Thymus (tissue), 11 donors: ENCODE measurements around the gene PRKN. TPM values are rescaled to one million over a fixed set of nuclear protein-coding genes. Genes with fewer than 3 reads are reported as not detected.

Experiments
- DNase-seq, 9 donors: peaks; one replicate each; pipeline ENCODE4 v3.0.0-alpha.2; 2013; ENCODE audit warnings: low spot score in 9 of 9, low read depth in 6 of 9, missing footprints in 1 of 9
- H3K27ac ChIP-seq, 2 donors: one replicate each; pipeline ENCODE4 v1.5.1; 2013; ENCODE audit warnings: control low read depth in 1 of 2, low read depth in 1 of 2, low read length in 1 of 2, mild to moderate bottlenecking in 1 of 2, moderate library complexity in 1 of 2
- H3K27me3 ChIP-seq, 2 donors: one replicate each; pipeline ENCODE4 v1.5.1; 2013; ENCODE audit warnings: low read length in 1 of 2; ENCODE audit not compliant: control insufficient read depth in 2 of 2, insufficient read depth in 1 of 2
- H3K36me3 ChIP-seq, 2 donors: one replicate each; pipeline ENCODE4 v1.5.1; 2013; ENCODE audit warnings: low read length in 1 of 2, mild to moderate bottlenecking in 1 of 2, moderate library complexity in 1 of 2; ENCODE audit not compliant: control insufficient read depth in 2 of 2, insufficient read depth in 2 of 2
- H3K4me1 ChIP-seq, 2 donors: one replicate each; pipeline ENCODE4 v1.5.1; 2013; ENCODE audit warnings: low read length in 2 of 2; ENCODE audit not compliant: control insufficient read depth in 2 of 2, insufficient read depth in 2 of 2
- H3K4me3 ChIP-seq, 2 donors: one replicate each; pipeline ENCODE4 v1.5.1; 2013; ENCODE audit warnings: low read length in 2 of 2, control low read depth in 1 of 2, mild to moderate bottlenecking in 1 of 2
- H3K9me3 ChIP-seq, 2 donors: one replicate each; pipeline ENCODE4 v1.5.1; 2013; ENCODE audit warnings: low read length in 1 of 2, mild to moderate bottlenecking in 1 of 2; ENCODE audit not compliant: control insufficient read depth in 2 of 2, insufficient read depth in 1 of 2
- WGBS: extraction: QIAGEN DNeasy Blood & Tissue Kit; methylation state at CpG from one replicate; pipeline ENCODE4 v1.1.7; 2013; 5-methylcytosine and 5-hydroxymethylcytosine counted together
- polyA plus RNA-seq: library from polyadenylated mRNA; stranded (reverse); fragments of 200-250 nt; gene quantifications from one replicate; pipeline ENCODE4 v1.2.3, GENCODE V29; 2013
- total RNA-seq: library from RNA; stranded (reverse); fragments of 120-200 nt; gene quantifications from one replicate; pipeline ENCODE4 v1.2.4, GENCODE V29; 2013
- donor health status: healthy.

Gene PRKN
- total and polyA plus RNA-seq, 2 donors, result 0.48 to 0.71 TPM

DNA sequence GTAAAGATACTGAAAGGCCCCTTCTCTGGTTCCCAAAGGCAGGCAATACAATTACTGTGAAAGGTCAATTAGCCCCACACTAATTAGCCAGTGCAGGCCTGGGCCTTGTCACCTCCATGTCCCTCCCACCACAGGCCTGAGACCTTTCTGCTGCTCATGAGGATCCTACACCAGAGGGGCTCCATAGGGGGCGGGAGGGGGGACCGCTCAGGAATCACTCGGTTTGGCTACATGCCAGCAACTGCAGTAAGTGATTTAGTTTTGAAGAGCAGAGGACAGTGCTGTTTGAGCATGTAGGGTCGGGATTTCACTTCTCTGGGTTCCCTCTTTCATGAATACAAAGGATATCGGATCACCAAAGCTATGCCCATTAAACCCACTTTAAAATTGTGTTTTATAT is 455.6 kb downstream of the PRKN start:
- WGBS, result 89% methylated on average over 5 of the region's 5 CpGs
- Histone ChIP-seq H3K4me1 (no peaks in the 10 kb centered on the region), H3K27ac (no peak overlapping the region), H3K27me3 (no peaks in the 10 kb centered on the region), H3K9me3 (no peaks in the 10 kb centered on the region), H3K4me3 (no peak overlapping the region), H3K36me3 (no peaks in the 10 kb centered on the region)
- DNase-seq, result no peak

DNA sequence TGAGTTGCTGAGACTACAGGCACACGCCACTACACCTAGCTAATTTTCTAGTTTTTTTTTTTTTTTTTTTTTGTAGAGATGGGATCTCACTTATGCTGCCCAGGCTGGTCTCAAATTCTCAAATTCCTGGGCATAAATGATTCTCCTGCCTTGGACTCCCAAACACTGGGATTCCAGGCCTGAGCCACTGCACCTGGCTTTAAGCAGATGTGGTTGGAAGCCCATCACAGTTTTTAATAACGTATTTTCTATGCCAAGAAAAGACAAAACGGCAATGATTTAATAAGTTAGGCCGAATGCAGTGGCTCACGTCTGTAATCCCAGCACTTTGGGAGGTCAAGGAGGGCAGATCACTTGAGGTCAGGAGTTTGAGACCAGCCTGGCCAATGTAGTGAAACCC is 456.6 kb downstream of the PRKN start:
- H3K27ac ChIP-seq, result no peak overlapping the region
- H3K27me3 ChIP-seq, result no peaks in the 10 kb centered on the region
- no peaks in the 10 kb centered on the region for H3K9me3 ChIP-seq
- no peak overlapping the region for H3K4me3 ChIP-seq
- H3K4me1 ChIP-seq, result no peaks in the 10 kb centered on the region
- H3K36me3 ChIP-seq, result no peaks in the 10 kb centered on the region
- no peak for DNase-seq
- 92% methylated on average over 5 of the region's 5 CpGs for WGBS

DNA sequence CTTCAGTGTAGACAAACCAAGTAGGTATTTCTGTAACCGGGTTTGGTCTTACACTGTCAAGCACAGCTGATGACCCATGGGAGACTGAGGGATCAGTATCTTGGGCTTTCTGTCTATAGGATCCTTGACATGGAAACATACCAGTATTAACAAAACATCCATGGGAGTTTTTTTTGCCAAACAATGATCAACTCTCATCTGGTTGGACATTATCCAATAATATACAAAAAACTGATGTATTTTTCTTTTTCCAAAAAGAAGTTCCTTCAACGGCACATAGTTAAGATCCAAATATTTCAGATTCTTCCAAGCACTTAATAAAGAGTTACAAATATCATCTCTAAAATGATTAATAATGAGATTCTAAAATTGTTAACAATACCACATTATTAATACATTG is 459.9 kb downstream of the PRKN start:
- DNase-seq, result no peak
- Histone ChIP-seq H3K27ac (no peak overlapping the region), H3K4me1 (no peaks in the 10 kb centered on the region), H3K36me3 (no peaks in the 10 kb centered on the region), H3K27me3 (no peaks in the 10 kb centered on the region), H3K4me3 (no peak overlapping the region), H3K9me3 (peaks cover 0 to 3% of the 10 kb centered on the region in 2 donors)
- WGBS, result 94% methylated on average over 2 of the region's 2 CpGs

DNA sequence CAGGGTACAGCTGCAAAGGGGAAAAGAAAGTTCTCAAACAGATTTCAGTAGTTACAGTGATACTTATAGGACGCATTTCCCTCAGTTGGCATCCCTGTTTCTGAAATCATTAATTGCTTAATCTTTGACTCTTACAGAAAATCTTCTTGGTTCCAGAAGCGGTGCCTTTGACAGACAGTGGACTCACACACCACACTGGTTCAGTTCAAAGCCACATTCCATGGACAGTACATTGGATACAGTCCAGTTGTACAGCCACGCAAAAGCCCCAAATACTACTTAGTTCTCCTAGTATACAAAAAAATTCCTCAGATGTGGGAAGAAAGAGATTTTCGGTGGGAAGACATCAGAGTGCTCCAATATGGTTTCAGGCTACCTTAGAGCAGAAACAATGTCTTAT is 460.4 kb downstream of the PRKN start:
- H3K4me1 ChIP-seq, result no peaks in the 10 kb centered on the region
- no peak overlapping the region for H3K4me3 ChIP-seq
- peaks cover 0 to 3% of the 10 kb centered on the region in 2 donors for H3K9me3 ChIP-seq
- DNase-seq, result no peak
- no peaks in the 10 kb centered on the region for H3K27me3 ChIP-seq
- 91% methylated on average over 4 of the region's 4 CpGs for WGBS
- H3K36me3 ChIP-seq, result no peaks in the 10 kb centered on the region
- H3K27ac ChIP-seq, result no peak overlapping the region

DNA sequence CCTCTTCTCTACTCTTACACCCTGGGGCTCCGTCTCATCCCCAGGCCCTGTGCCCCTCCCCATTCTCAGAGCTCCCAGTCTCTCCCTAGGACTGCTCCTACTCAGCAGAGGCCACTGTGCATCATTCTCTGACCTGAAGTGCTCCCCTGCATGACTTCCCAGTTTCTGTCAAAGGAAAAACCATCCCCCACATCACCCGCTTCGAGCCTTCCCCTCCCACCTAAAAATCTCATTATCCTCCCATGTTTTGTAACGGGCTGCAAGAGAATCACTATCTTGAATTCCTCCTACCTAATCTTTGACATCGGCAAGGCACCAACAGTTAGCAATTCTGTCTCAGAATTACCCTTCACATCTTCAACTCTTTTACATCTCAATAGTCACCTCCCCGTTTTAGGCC is 463.0 kb downstream of the PRKN start:
- Histone ChIP-seq H3K36me3 (no peaks in the 10 kb centered on the region), H3K4me3 (no peak overlapping the region), H3K9me3 (peaks cover 0 to 3% of the 10 kb centered on the region in 2 donors), H3K4me1 (no peaks in the 10 kb centered on the region), H3K27me3 (no peaks in the 10 kb centered on the region), H3K27ac (no peak overlapping the region)
- no peak for DNase-seq
- WGBS, result 93% methylated on average over 6 of the region's 6 CpGs

DNA sequence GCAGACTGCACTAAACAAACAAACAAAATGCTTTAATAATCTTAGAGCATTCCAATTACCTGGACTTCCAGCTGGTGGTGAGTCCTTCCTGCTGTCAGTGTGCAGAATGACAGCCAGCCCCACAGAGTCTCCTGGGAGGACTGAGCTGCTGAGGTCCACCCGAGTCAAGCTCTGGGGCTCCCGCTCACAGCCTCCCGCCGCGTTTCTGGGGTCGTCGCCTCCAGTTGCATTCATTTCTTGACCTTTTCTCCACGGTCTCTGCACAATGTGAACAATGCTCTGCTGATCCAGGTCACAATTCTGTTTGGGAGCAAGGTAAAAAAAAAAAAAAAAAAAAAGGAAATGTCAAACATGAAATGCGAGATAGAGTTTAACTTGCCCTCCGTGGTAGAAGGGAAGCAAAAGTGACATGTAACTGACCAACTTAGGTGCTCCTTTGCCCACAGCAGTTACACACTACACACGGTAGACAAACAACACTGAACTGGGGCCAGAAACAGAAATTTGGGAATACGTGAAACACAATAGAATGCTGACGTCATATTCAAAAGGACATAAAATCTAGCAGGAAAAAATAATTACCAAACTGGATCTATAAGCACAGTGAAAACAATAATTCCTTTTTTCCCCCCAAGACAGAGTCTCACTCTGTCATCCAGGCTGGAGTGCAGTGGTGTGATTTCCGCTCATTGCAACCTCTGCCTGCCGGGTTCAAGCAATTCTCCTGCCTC is 464.9 kb downstream of the PRKN start:
- no peak for DNase-seq
- H3K36me3 ChIP-seq, result no peaks in the 10 kb centered on the region
- no peak overlapping the region for H3K4me3 ChIP-seq
- WGBS, result 90% methylated on average over 15 of the region's 15 CpGs
- no peaks in the 10 kb centered on the region for H3K4me1 ChIP-seq
- peaks cover 0 to 3% of the 10 kb centered on the region in 2 donors for H3K9me3 ChIP-seq
- H3K27ac ChIP-seq, result no peak overlapping the region
- no peaks in the 10 kb centered on the region for H3K27me3 ChIP-seq

DNA sequence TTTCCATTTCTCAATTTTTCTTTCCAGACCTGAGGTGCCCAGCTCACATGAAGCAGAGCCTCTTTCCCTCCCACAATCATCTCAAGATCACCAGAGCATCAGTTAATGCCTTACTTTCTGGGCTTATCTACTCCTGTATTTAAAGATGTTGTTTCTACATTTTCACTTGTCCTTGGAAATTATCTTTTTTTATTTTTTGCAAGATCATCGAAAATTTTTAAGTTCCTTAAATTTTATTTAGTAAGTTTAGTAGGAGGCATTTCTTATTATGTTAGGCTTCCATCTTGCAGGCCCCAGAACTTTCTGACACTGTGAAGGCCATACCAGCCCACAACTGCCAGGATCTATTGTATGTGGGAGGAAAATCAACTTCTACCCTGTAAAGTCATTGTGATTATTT is 466.0 kb downstream of the PRKN start:
- Histone ChIP-seq H3K4me3 (no peak overlapping the region), H3K4me1 (no peaks in the 10 kb centered on the region), H3K9me3 (peaks cover 0 to 3% of the 10 kb centered on the region in 2 donors), H3K27me3 (no peaks in the 10 kb centered on the region), H3K36me3 (no peaks in the 10 kb centered on the region), H3K27ac (no peak overlapping the region)
- 87% methylated on average over 1 of the region's 1 CpG for WGBS
- no peak for DNase-seq

DNA sequence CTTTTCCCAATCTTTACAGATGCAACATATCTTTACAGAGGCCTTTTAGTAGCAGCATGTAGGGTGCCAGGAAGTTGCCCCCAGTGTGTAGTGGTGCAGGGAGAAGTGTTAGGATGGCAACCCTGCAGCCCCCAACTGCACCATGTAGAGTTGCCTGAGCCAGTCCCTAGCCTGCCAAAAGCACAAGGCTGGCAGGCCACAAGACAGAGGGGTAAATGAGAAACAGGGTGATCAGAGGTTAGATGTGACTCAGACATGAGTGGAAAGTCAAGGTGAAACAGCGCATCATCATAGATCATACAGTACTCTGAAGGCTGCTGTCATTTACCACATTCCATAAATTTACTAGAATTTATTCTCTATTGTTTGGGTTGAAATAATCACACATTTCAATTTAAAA is 467.5 kb downstream of the PRKN start:
- Histone ChIP-seq H3K9me3 (no peaks in the 10 kb centered on the region), H3K27ac (no peak overlapping the region), H3K36me3 (no peaks in the 10 kb centered on the region), H3K4me1 (no peaks in the 10 kb centered on the region), H3K27me3 (no peaks in the 10 kb centered on the region), H3K4me3 (no peak overlapping the region)
- 97% methylated on average over 1 of the region's 1 CpG for WGBS
- no peak for DNase-seq

DNA sequence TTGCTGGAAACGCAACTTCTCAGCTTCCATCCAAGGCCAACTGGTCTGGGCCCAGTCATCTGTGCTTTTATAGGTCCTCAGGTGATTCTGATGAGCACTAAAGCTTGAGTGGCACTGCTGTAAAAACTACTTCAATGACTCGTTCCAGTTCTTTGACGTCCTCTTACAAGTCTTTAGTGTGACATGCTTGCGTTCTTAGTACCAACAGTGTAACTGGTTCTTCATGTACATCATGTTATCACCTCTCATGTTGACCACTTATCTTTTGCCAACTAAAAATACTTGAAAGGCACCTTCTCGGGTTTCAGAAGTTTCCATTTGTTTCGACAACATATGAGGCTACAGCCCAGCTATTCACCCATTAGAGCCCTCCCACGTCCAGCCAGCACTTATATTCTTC is 468.9 kb downstream of the PRKN start:
- WGBS, result 95% methylated on average over 7 of the region's 7 CpGs
- H3K27ac ChIP-seq, result no peak overlapping the region
- H3K36me3 ChIP-seq, result no peaks in the 10 kb centered on the region
- H3K4me1 ChIP-seq, result no peaks in the 10 kb centered on the region
- no peaks in the 10 kb centered on the region for H3K9me3 ChIP-seq
- H3K27me3 ChIP-seq, result no peaks in the 10 kb centered on the region
- DNase-seq, result no peak
- H3K4me3 ChIP-seq, result no peak overlapping the region
